ENCODE data around the gene HVCN1. TPM values are rescaled to one million over a fixed set of nuclear protein-coding genes. Genes with fewer than 3 reads are reported as not detected.
A peak's percentile ranks its signal among the peaks of the same experiment; 100 is the strongest.

The HVCN1 gene
- total and polyA plus RNA-seq, 3 donors from 2014 or later: 39.7 to 139 (median 52.0) TPM

DNA sequence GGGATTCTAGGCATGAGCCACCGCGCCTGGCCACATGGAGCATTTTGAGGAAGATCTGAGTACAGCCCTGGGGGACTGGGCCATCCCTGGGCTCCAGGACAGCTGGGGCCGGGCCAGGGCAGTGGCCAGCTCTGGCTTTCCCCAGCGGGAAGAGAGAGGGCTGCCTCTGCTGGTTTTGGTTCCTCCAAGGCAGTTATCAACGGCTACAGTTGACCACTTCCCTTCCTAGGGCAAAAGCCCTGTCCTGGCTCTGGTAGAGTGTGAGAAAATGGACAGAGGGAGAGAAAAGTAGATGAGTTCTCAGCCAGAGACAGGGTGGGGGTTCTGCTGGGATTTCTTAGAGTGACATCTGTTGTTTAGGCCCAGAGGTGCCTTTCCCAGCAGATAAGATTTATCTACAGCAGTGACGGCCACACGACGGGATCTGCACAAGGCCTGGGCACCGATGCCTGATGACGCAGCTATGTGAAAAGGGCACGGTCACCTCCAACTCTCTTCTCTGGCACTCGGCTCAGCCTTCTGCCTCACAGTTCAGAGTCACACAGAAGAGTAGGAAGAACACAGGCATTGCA lies 5.5 kb upstream of the HVCN1 start:
- Histone ChIP-seq H3K9me3 (no peaks in the 10 kb centered on the region), H3K4me1 (peaks cover 23% of the 10 kb centered on the region), H3K27me3 (no peaks in the 10 kb centered on the region), H3K4me3 (no peak overlapping the region), H3K27ac (no peak overlapping the region), H3K36me3 (ENCODE audit: low read depth, missing control alignments) (no peaks in the 10 kb centered on the region)
- intact Hi-C loops (cut with DNase I; ENCODE audit: low total_unique reads): loop anchor here (10.0 kb wide), 1 partner anchor 80 kb away; the partner anchor contains the start of gene TCTN1
- DNase-seq: no peak
- no peak for TF ChIP-seq POLR2A (IDR thresholded peaks at IDR 0.05)
- TF ChIP-seq, protein P1, sequence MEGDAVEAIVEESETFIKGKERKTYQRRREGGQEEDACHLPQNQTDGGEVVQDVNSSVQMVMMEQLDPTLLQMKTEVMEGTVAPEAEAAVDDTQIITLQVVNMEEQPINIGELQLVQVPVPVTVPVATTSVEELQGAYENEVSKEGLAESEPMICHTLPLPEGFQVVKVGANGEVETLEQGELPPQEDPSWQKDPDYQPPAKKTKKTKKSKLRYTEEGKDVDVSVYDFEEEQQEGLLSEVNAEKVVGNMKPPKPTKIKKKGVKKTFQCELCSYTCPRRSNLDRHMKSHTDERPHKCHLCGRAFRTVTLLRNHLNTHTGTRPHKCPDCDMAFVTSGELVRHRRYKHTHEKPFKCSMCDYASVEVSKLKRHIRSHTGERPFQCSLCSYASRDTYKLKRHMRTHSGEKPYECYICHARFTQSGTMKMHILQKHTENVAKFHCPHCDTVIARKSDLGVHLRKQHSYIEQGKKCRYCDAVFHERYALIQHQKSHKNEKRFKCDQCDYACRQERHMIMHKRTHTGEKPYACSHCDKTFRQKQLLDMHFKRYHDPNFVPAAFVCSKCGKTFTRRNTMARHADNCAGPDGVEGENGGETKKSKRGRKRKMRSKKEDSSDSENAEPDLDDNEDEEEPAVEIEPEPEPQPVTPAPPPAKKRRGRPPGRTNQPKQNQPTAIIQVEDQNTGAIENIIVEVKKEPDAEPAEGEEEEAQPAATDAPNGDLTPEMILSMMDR (IDR thresholded peaks at IDR 0.05): no peak
- 77 to 79% methylated on average over 9 to 12 of the region's 12 CpGs for WGBS, 2 donors

DNA sequence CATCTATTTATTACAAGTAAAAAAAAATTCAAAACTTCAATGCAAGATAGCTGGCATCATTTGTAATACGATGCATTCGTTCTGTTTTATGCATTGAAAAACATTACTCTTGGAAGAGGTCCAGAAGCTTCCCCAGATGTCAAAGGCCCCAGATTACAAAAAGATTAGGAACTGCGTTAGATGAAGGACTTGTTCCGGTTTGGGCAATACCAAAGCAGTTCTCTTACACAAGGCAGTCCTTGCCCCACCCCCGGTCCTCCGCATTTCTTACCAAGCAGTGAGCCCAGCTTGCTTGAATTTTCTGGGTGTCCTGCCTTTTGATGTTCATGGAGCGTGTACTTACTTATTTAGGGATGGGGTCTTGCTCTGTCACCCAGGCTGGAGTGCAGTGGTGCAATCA lies 4.8 kb upstream of the HVCN1 start:
- intact Hi-C loops (cut with DNase I; ENCODE audit: low total_unique reads): loop anchor here (10.0 kb wide), 1 partner anchor 79 kb away; the partner anchor contains the start of gene TCTN1
- TF ChIP-seq POLR2A (IDR thresholded peaks at IDR 0.05): no peak
- TF ChIP-seq, protein P1 (IDR thresholded peaks at IDR 0.05): no peak
- Histone ChIP-seq H3K27me3 (no peaks in the 10 kb centered on the region), H3K4me3 (no peak overlapping the region), H3K27ac (no peak overlapping the region), H3K36me3 (ENCODE audit: low read depth, missing control alignments) (no peaks in the 10 kb centered on the region), H3K4me1 (peaks cover 17% of the 10 kb centered on the region), H3K9me3 (no peaks in the 10 kb centered on the region)
- DNase-seq: peak; percentile 41
- WGBS, 2 donors: 81 to 84% methylated on average over 7 of the region's 7 CpGs

GRCh38 chr12:110690127-110690430 lies 1.2 kb upstream of the HVCN1 start:
- Histone ChIP-seq H3K36me3 (ENCODE audit: low read depth, missing control alignments) (no peaks in the 10 kb centered on the region), H3K9me3 (no peaks in the 10 kb centered on the region), H3K27ac (peak overlapping the region; percentile 78 to 79), H3K4me3 (peak overlapping the region; percentile 67 to 75), H3K4me1 (peaks cover 13% of the 10 kb centered on the region), H3K27me3 (no peaks in the 10 kb centered on the region)
- 19 to 37% methylated on average over 4 of the region's 4 CpGs for WGBS, 2 donors
- intact Hi-C loops (cut with DNase I; ENCODE audit: low total_unique reads): loop anchor here (10.0 kb wide), 1 partner anchor 75 kb away; the partner anchor contains the start of gene TCTN1
- TF ChIP-seq, protein P1 (IDR thresholded peaks at IDR 0.05): no peak
- TF ChIP-seq POLR2A (IDR thresholded peaks at IDR 0.05): no peak
- no peak for DNase-seq

DNA sequence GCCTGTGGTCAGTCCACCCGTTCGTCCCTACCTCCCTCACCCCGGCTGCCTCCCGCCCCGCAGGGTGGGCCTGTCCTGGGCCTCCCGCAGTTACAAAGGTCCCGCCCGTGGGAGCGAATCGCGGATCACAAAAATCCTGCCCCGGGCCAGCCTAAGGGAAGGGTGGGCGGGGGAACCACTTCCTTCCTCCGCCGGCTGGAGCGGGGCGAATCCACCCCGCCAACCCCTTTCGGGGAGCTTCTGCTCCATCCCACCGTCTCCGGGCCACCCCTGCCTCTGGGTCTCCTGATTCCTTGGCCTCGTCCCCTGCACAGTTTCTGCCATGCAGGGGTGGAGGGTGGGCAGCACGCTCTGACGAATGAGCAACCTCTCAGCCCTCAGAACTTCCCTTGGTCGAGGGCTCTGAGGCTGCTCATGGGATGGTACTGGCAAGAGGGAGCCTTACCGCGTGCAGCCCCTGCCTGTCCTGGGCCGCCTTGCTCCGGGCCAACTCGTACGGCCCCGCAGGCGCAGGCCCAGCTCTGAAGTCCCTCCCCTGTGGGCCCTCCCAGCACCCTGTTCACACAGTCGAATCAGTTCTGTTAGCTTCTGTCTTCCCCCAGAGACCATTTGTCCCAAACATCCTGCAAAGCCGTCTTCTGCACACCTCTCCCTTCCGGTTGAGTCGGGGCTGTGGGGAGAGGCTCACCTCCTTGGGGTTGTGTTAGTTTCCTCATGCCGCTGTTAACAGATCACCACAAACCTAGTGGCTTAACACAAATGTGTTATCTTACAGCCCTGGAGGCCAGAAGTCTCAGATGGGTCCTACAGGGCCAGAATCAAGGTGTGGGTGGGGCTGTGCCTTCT lies 589 bp upstream of the HVCN1 start:
- Histone ChIP-seq H3K9me3 (no peaks in the 10 kb centered on the region), H3K4me3 (peak overlapping the region; percentile 67 to 75), H3K27me3 (no peaks in the 10 kb centered on the region), H3K4me1 (peaks cover 13% of the 10 kb centered on the region), H3K27ac (peak overlapping the region; percentile 78 to 79), H3K36me3 (ENCODE audit: low read depth, missing control alignments) (no peaks in the 10 kb centered on the region)
- peak; percentile 53 for DNase-seq
- WGBS, 2 donors: 2 to 8% methylated on average over 25 to 38 of the region's 38 CpGs
- TF ChIP-seq POLR2A (IDR thresholded peaks at IDR 0.05): no peak
- TF ChIP-seq, protein P1 (IDR thresholded peaks at IDR 0.05): no peak
- intact Hi-C loops (cut with DNase I; ENCODE audit: low total_unique reads): loop anchor here (10.0 kb wide), 1 partner anchor 75 kb away; the partner anchor contains the start of gene TCTN1
